Measurements from ENCODE around the gene SDR39U1. TPM values are rescaled to one million over a fixed set of nuclear protein-coding genes. Genes with fewer than 3 reads are reported as not detected.

Gene SDR39U1
- total RNA-seq, 1 donor from 2014 or later, result 80.0 TPM

GRCh38 chr14:24394275-24394674 lies 48.3 kb downstream of the SDR39U1 start:
- peaks cover 4% of the 10 kb centered on the region for H3K4me1 Mint-ChIP-seq
- no peak overlapping the region for H3K4me3 Mint-ChIP-seq
- no peak overlapping the region for H3K27ac Mint-ChIP-seq
- H3K36me3 Mint-ChIP-seq (ENCODE audit: low read depth), result no peaks in the 10 kb centered on the region
- intact Hi-C loops (cut with micrococcal nuclease), result no loop called here
- DNase-seq (no peak), ATAC-seq (ENCODE audit: low read depth) (no peak)
- no peak for TF ChIP-seq CTCF (IDR thresholded peaks at IDR 0.05)
- POLR2A ChIA-PET, result no interaction called here
- peaks cover 15% of the 10 kb centered on the region for H3K27me3 Mint-ChIP-seq
- CTCF ChIA-PET, result no interaction called here
- no peaks in the 10 kb centered on the region for H3K9me3 Mint-ChIP-seq

- CTCF ChIA-PET, result no interaction called here
- POLR2A ChIA-PET, result no interaction called here
These were observed 50.1 kb downstream of the SDR39U1 start for GRCh38 chr14:24392325-24393091.

GRCh38 chr14:24390701-24391468 lies 51.7 kb downstream of the SDR39U1 start:
- Mint-ChIP-seq H3K27ac (no peak overlapping the region), H3K9me3 (no peaks in the 10 kb centered on the region), H3K4me1 (no peaks in the 10 kb centered on the region), H3K27me3 (peaks cover 27% of the 10 kb centered on the region), H3K36me3 (ENCODE audit: low read depth) (no peaks in the 10 kb centered on the region), H3K4me3 (no peak overlapping the region)
- no peak for ATAC-seq (ENCODE audit: low read depth)
- ChIA-PET POLR2A (no interaction called here), CTCF (no interaction called here)
- intact Hi-C loops (cut with micrococcal nuclease), result no loop called here
- TF ChIP-seq CTCF (IDR thresholded peaks at IDR 0.05), result no peak
- no peak for DNase-seq

More at GRCh38 chr14:24392325-24393091, 50.1 kb downstream of the SDR39U1 start:
- TF ChIP-seq CTCF (IDR thresholded peaks at IDR 0.05), result no peak
- Mint-ChIP-seq H3K27ac (no peak overlapping the region), H3K36me3 (ENCODE audit: low read depth) (no peaks in the 10 kb centered on the region), H3K4me1 (peaks cover under 1% of the 10 kb centered on the region), H3K9me3 (no peaks in the 10 kb centered on the region), H3K4me3 (no peak overlapping the region), H3K27me3 (peaks cover 23% of the 10 kb centered on the region)
- DNase-seq, result no peak
- no peak for ATAC-seq (ENCODE audit: low read depth)
- intact Hi-C loops (cut with micrococcal nuclease), result no loop called here

Other genes starting within 250 kb of the SDR39U1 start
- gene TM9SF1, start 247.3 kb downstream of the SDR39U1 start, total RNA-seq, result 24.5 and 26.3 TPM in 2 replicates
- 0.66 and 0.98 TPM in 2 replicates for gene TSSK4, start 237.1 kb downstream of the SDR39U1 start, total RNA-seq
- 88.5 and 117 TPM in 2 replicates for gene CHMP4A, start 229.3 kb downstream of the SDR39U1 start, total RNA-seq
- gene MDP1, start 226.7 kb downstream of the SDR39U1 start, total RNA-seq, result 12.7 and 16.3 TPM in 2 replicates
- gene NEDD8, start 210.4 kb downstream of the SDR39U1 start, total RNA-seq, result 129 and 149 TPM in 2 replicates
- gene GMPR2, start 209.8 kb downstream of the SDR39U1 start, total RNA-seq, result 43.8 and 50.2 TPM in 2 replicates
- gene TINF2, start 200.2 kb downstream of the SDR39U1 start, total RNA-seq, result 197 and 205 TPM in 2 replicates
- gene TGM1, start 179.6 kb downstream of the SDR39U1 start, total RNA-seq, result 6.4 and 6.5 TPM in 2 replicates
- 53.6 and 70.5 TPM in 2 replicates for gene RABGGTA, start 171.2 kb downstream of the SDR39U1 start, total RNA-seq
- gene DHRS1, start 143.0 kb downstream of the SDR39U1 start, total RNA-seq, result 32.5 and 33.9 TPM in 2 replicates
- gene NOP9, start 142.9 kb downstream of the SDR39U1 start, total RNA-seq, result 30.5 and 36.4 TPM in 2 replicates
- gene CIDEB, start 134.8 kb downstream of the SDR39U1 start, total RNA-seq, result 9.2 and 9.4 TPM in 2 replicates
- gene LTB4R2, start 132.6 kb downstream of the SDR39U1 start, total RNA-seq, result 7.7 and 9.1 TPM in 2 replicates
- 8.2 and 8.6 TPM in 2 replicates for gene LTB4R, start 131.3 kb downstream of the SDR39U1 start, total RNA-seq
- 2.3 and 2.4 TPM in 2 replicates for gene ADCY4, start 107.7 kb downstream of the SDR39U1 start, total RNA-seq
- gene RIPK3, start 102.8 kb downstream of the SDR39U1 start, total RNA-seq, result 38.9 and 39.2 TPM in 2 replicates
- gene NFATC4, start 74.6 kb downstream of the SDR39U1 start, total RNA-seq, result 9.4 and 11.2 TPM in 2 replicates
- 0.02 and 0.04 TPM in 2 replicates for gene NYNRIN, start 43.8 kb downstream of the SDR39U1 start, total RNA-seq
- 56.0 and 61.1 TPM in 2 replicates for gene CBLN3, start 13.1 kb downstream of the SDR39U1 start, total RNA-seq
- 121 and 130 TPM in 2 replicates for gene KHNYN, start 12.8 kb downstream of the SDR39U1 start, total RNA-seq
- gene CMA1, start 65.5 kb upstream of the SDR39U1 start, total RNA-seq, result not detected in 2 replicates
- not detected in 2 replicates for gene CTSG, start 133.5 kb upstream of the SDR39U1 start, total RNA-seq
- 0.49 and 0.93 TPM in 2 replicates for gene GZMH, start 166.9 kb upstream of the SDR39U1 start, total RNA-seq
- gene GZMB, start 191.4 kb upstream of the SDR39U1 start, total RNA-seq, result 2.3 and 2.9 TPM in 2 replicates

Measured in activated B cell treated with CpG ODN at 0.5 μM for 24 hours (primary cell).